Activated CD8-positive, alpha-beta memory T cell treated with anti-CD3 and anti-CD28 coated beads, Interleukin-2, amount 50 U/mL, for 24 hours (primary cell): ENCODE results near the gene SLCO6A1.

ENCODE experiments used
- DNase-seq: peaks from one replicate; pipeline ENCODE4 v3.0.0-alpha.2; 2020; ENCODE audit errors: extremely low read depth

Gene SLCO6A1

GRCh38 chr5:102451082-102451481 is 47.7 kb downstream of the SLCO6A1 start:
- no peak for DNase-seq

- no peak for DNase-seq
Measured at GRCh38 chr5:102450313-102450990, 48.3 kb downstream of the SLCO6A1 start.

- DNase-seq, result no peak
Measured at GRCh38 chr5:102433473-102433872, 65.3 kb downstream of the SLCO6A1 start.

GRCh38 chr5:102421647-102422046 is 77.2 kb downstream of the SLCO6A1 start:
- DNase-seq, result no peak

GRCh38 chr5:102418531-102418930 is 80.3 kb downstream of the SLCO6A1 start:
- DNase-seq, result no peak

GRCh38 chr5:102414448-102414847 is 84.4 kb downstream of the SLCO6A1 start:
- no peak for DNase-seq

GRCh38 chr5:102388235-102388634 is 110.6 kb downstream of the SLCO6A1 start:
- DNase-seq, result no peak

- no peak for DNase-seq
Measured at GRCh38 chr5:102385365-102385764, 113.4 kb downstream of the SLCO6A1 start.

GRCh38 chr5:102380174-102380573 is 118.6 kb downstream of the SLCO6A1 start:
- no peak for DNase-seq

- DNase-seq, result no peak
Measured at GRCh38 chr5:102375876-102376275, 122.9 kb downstream of the SLCO6A1 start.

- DNase-seq, result no peak
Measured at GRCh38 chr5:102375272-102375671, 123.5 kb downstream of the SLCO6A1 start.

- no peak for DNase-seq
Measured at GRCh38 chr5:102368392-102368791, 130.4 kb downstream of the SLCO6A1 start.

GRCh38 chr5:102341681-102342288 is 157.0 kb downstream of the SLCO6A1 start:
- DNase-seq, result no peak

- DNase-seq, result no peak
Measured at GRCh38 chr5:102324714-102325113, 174.1 kb downstream of the SLCO6A1 start.
